HG02852 (cell line): ENCODE data around the gene FUZ.
A peak's percentile ranks its signal among the peaks of the same experiment; 100 is the strongest.

ENCODE experiments used
- ATAC-seq: cut with Tn5 transposase; IDR thresholded peaks from one replicate; pipeline ENCODE4 v1.9.1; 2021; ENCODE audit warnings: mild to moderate bottlenecking, moderate library complexity; ENCODE audit not compliant: unreplicated experiment

The FUZ gene

DNA sequence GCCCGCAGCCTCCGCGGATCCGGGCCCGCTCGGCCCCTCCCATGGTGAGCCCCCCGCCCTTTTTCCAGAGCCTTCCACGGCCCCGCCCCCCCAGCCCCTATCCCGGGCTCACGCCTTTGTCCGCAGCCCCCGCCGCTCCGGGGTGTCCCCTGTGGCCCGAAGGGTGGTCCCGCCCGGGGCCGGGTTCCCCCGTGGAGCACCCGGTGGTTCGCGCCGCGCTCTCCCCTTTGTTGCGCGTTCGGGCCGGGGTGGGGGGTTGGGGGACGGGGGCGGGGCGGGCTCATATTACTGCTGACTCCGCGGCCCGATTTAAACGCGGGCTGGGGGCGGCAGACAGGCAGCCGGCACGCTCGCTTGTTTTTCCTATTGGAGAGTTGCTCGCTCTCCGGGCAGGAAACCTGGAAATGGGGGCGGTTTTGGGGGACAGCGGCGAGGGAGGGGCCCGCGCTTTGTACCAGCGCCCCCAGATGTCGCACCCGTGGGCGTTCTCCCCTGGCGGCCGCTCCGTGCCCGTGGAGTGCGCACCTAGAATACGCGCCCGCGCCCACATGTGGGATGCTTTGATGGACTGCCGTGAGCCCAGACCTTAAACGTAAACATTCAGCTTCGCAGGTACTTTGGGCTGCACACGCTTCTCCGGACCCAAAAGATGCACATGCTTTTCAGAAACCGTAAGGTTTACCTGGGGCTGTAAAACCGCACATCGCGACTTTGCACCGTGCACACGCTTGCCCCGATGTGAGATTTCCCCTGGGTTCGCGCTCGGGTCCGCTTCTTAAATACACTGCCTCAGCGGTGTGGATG lies 38.6 kb upstream of the FUZ start:
- ATAC-seq: no peak

GRCh38 chr19:49850487-49851342 lies 37.6 kb upstream of the FUZ start, which contains the start of gene PTOV1:
PTOV1 (plus strand) TSS chr19:49851159.
- ATAC-seq: peak; percentile 68

GRCh38 chr19:49850221-49850486 lies 37.1 kb upstream of the FUZ start:
- ATAC-seq: no peak

DNA sequence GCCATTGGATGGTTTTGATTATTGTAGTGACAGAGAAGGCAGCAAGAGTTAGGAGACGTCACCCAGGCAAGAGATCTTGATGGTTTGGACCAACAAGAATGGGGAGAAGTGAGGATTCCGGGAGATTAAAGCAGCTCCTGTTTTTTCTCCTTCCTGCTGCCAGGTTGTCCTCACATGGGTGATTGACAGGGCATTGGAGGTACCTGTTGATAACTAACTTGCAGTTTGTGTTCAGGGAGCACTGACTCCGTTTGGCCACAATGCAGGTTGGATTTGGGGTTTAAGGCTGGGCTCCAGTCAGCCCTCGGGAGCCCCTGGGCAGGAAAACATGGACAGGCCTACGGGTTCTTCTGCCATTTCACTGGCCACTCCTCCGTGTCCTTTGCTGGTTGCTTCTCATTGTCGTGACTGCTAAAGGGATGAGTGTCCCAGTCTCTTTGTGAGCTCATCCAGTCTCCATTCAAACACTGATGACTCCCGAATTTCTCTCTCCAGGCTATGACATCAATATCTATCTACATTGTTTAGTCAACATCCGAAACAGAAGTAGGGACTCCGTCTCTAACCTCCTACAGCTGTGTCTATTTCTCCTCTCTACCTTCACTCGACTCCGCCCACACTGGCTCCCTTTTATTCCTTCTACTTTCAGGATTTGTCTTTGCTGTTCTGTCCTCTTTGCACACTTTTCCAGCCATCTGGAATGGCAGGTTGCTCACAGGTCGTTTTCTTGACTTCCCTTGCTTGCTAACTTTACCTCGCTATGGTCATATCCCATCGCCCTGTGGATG lies 36.5 kb upstream of the FUZ start:
- ATAC-seq: no peak

DNA sequence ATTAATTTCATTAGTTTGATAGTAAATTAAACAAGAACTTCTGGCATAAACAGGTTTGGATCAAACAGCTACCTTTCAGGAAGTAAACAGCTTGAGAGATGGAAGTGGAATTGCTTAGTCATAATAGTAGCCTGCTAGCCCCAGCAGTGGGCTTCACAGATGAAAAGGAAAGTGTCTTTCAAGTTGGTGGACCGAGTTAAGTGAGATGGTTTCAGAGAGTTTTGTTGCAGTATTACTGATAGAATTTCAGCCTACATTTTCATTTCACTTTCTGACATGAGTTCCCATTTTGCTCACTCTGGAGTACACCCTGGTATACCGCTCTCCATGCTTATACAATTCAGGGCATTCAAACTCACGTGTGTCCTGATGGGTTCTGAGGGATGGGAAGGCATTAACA lies 35.8 kb upstream of the FUZ start:
- no peak for ATAC-seq

GRCh38 chr19:49847731-49848696 lies 34.9 kb upstream of the FUZ start:
- ATAC-seq: no peak

- no peak for ATAC-seq
These were observed 33.3 kb upstream of the FUZ start for GRCh38 chr19:49846408-49846807.

- ATAC-seq: no peak
These were observed 32.3 kb upstream of the FUZ start for GRCh38 chr19:49845414-49845813.

GRCh38 chr19:49844138-49845095 lies 31.3 kb upstream of the FUZ start:
- no peak for ATAC-seq

GRCh38 chr19:49843265-49843664 lies 30.2 kb upstream of the FUZ start:
- no peak for ATAC-seq

- ATAC-seq: no peak
These were observed 27.7 kb upstream of the FUZ start for GRCh38 chr19:49840736-49841249.

DNA sequence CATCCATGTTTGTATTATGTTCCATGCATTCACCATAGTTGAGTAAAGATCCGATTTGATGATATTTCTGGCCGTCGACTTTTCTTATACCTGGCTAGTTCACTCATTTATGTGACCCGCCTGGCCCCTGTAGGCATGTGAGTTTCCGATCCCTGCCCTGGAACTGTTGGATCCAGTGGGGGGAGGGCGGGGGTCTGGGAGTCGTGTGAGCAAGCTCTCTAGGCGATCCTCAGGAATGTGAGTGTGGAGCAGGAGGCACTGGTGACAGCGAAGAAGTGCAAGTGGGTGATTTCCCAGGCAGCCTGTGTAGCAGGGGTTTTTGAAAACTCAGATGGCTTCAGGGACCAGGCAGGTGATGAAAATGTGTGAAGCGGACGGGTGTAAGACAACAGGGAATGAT lies 27.2 kb upstream of the FUZ start:
- ATAC-seq: no peak

GRCh38 chr19:49839713-49840112 lies 26.6 kb upstream of the FUZ start:
- no peak for ATAC-seq

DNA sequence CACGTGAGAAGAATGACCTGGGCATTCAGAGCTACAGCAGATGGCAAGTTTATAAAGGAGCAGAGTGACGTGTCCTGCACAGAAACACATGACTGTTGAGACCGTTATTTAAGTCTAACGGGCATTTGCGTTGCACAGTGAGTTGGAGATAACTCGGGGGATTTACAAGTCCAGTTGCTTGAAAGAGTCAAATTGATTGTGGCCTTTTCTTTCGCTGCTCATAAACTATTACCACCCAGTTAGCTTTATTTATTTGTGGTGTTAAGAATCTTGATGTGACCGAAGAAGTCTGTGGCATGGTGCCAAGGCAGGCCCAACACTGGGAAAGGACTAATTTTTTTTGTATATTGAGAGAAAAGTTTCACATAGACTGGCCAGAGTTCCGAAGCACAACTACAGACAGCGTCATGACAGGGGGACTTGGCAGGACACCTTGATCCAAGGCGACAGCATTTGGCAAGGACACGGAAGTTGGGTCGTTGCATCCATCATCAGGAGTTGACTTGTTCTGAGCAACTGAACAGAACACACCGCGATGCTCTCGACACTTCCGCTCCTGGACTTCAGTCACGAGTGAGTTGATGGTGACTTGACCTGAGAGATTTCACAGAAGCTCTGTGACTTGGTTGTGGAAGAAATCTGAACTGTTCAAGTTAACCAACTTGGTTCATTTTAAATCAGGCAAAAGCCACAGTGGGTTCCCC lies 25.9 kb upstream of the FUZ start:
- no peak for ATAC-seq

DNA sequence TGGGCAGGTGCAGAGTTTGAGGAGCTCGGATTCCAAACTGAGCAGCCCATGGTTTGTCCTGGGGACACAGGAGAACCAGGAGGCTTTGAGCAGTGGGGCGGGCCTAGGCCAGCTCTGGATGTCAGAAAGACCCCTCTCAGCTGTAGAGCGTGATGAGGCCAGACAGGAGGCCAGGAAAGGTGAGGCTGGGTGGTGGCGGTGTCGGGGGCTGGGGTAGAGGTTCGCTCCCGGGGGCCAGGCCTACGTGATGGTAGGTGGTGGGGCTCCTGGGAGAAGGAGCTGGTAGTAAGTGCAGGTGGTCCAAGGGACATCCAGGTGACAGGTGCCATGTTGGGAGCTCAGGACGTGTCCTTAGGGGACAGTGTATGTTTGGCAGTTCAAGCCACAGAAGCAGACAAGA lies 24.3 kb upstream of the FUZ start:
- no peak for ATAC-seq

- ATAC-seq: no peak
These were observed 23.9 kb upstream of the FUZ start for GRCh38 chr19:49837009-49837310.

GRCh38 chr19:49836176-49837008 lies 23.3 kb upstream of the FUZ start:
- ATAC-seq: no peak

DNA sequence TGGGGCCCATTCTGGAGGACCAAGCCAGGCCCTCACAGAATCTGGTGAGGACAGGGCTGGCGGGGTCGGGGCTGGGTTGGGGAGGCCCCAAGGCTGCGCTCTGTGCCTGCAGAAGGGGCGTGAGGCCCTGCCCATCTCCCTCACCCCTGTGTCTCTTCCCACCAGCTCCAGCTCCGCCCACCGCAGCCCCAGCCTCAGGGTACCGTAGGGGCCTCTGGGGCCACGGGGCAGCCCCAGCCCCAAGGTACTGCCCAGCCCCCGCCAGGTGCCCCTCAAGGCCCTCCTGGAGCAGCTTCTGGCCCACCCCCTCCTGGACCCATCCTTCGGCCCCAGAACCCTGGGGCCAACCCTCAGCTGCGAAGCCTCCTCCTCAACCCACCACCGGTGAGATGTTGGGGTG lies 22.5 kb upstream of the FUZ start:
- no peak for ATAC-seq
